GM12872 (cell line): Measurements from ENCODE around the gene IL17C.

Experiments used
- TF ChIP-seq, protein P1 (sequence below): IDR thresholded peaks from 3 replicates; pipeline ENCODE4 v1.5.1; 2011; ENCODE audit warnings: low read depth, mild to moderate bottlenecking, low read length, moderate library complexity; ENCODE audit not compliant: insufficient read depth

The IL17C gene

DNA sequence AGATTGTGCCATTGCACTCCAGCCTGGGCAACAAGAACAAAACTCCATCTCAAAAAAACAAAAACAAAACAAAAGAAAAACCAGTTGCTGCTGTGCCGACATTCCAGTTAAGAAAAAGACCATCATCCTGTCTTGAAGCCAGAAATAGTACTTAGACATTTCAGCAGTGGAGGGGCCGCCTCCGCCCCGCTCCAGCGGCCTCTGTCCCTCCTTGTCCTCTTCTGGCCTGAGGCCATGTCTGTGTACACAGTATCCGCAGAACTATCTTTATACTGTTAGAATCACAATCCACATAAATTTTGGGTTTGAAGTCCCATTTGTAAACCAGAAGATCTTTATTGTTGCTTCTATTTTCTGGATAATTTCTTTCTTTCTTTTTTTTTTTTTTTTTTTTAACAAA is 43.3 kb upstream of the IL17C start:
- TF ChIP-seq, protein P1, sequence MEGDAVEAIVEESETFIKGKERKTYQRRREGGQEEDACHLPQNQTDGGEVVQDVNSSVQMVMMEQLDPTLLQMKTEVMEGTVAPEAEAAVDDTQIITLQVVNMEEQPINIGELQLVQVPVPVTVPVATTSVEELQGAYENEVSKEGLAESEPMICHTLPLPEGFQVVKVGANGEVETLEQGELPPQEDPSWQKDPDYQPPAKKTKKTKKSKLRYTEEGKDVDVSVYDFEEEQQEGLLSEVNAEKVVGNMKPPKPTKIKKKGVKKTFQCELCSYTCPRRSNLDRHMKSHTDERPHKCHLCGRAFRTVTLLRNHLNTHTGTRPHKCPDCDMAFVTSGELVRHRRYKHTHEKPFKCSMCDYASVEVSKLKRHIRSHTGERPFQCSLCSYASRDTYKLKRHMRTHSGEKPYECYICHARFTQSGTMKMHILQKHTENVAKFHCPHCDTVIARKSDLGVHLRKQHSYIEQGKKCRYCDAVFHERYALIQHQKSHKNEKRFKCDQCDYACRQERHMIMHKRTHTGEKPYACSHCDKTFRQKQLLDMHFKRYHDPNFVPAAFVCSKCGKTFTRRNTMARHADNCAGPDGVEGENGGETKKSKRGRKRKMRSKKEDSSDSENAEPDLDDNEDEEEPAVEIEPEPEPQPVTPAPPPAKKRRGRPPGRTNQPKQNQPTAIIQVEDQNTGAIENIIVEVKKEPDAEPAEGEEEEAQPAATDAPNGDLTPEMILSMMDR = no peak

DNA sequence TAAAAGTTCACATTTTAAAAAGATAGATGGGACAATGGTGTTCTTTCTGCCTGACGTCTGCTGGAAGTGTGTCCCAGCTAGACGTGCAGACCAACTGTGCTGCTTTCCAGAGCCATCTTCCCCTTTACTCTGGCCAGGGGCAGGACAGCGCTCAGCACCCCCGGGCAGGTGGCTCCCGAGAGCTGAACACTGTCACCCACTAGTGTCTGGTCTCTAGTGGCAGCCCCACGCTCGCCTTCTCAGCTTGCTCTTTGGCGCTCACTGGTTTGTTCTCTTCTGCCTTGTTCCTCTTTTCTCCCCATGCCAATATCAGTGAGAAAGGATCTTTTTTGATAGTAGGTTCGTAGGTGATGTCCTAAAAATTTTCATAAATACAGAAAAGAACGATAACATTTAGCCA is 42.5 kb upstream of the IL17C start:
- TF ChIP-seq, protein P1 = no peak

DNA sequence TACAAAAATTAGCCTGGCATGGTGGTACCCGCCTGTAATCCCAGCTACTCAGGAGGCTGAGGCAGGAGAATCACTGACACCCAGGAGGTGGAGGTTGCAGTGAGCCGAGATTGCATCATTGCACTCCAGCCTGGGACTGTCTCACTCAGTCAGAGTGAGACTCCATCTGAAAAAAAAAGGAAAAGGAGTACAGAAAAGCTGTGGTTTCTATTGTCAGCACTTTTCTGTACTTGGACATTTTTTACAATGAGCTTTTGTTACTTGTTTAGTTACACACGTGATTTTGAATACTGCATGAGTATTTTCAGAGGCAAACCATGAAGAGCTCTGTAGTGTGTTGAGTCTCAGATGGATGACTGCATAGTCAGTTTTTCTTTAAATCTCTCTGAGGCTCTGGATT is 41.9 kb upstream of the IL17C start:
- TF ChIP-seq, protein P1 = no peak

DNA sequence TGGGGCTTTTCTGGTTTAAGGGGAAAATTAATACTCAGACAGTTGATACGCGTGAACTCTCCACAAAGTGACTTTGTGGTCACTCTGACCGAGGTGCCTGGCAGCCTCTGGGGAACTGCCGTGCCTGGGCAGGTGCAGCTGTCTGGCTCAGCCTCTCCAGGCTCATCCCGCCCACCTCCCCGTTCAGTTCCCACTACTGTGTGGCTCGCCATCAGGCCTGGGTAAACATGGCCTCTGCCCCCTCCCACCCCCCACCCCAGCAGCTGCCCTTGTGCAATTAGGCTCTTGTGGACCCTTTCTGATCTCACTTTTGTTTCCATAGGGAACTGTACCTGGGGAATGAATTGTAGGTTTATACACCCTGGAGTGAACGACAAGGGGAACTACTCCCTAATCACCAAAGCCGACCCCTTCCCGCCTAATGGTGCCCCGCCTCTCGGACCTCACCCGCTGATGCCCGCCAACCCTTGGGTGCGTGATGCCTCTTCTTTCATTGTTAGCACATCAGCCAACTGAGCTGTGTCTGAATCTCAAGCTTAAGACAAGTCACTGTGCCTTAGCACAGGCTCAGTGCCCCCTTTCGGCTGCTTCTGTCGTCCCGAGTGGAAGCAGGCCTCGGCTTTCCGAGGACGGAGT is 40.4 kb upstream of the IL17C start:
- TF ChIP-seq, protein P1 = no peak

DNA sequence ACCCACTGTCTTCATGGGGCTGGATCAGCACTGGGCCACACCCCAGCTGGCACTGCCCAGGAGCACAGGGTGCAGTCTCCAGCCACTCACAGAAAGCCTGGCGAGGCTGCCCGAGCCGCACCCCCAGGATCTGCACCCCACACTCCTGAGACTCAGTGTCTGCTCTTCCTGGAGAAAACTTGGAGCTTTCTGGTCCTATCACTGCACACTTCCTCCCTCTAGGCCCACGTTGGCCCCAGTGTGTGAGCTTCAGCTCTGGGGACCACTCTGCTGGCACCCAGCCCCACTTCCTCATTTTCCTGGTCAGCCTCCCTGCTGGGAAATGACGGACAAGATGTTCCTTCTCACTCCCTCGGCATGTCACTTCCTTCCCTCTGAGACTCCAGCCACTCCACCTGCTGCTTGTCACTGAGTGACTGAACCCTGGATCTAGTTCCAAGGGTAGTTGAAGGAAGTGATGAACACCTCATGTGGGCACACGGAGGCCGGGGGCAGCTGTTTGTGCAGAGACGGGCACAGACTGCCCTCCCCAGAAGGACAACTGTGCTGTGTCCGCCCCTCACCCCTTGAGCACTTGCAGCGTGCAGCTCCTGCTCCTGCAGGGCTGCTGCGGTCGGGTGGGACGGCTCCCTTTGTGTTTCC is 39.2 kb upstream of the IL17C start:
- TF ChIP-seq, protein P1 = no peak

DNA sequence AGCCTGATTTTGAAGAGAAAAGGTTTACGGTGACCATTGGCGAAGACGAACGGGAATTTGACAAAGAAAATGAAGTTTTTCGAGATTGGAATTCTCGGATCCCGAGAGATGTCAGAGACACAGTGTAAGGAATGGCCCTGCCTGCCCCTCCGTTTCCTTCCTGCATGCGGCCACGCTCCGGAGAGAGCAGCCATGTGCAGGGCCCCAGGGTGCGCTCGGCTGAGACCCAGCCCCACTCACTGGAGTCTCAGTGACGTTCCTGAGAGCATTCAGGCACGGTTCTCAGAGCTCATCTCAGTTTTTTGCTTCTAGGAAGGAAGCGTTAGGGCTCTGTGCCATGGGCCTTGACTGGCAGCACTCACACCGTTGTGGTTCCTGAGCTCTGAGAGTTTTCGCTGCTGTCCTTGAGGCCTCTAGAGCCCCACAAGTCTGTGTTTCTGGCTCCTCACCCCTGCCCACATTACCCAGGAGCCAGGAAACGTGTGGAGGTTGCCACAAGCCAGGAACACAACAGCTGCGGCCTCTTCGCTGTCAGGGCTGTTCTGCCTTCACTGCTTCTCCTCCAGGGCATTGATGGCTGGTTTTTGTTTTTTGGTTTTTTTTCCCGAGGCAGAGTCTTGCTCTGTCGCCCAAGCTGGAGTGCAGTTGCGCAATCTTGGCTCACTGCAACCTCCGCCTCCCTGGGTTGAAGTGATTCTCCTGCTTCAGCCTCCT is 38.4 kb upstream of the IL17C start:
- TF ChIP-seq, protein P1 = no peak

DNA sequence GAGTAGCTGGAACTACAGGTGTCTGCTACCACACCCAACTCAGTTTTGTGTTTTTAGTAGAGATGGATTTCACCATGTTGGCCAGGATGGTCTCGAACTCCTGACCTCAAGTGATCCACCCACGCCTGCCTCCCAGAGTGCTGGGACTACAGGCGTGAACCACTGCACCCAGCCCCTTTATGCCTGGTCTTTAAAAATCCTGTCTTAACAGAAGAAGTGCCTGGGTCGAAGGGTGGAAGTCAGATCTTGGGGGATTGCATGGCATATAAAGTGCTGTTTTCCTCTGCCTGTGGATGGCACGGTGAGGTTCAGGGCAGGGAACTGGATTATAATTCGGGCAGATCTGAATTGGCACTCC is 37.9 kb upstream of the IL17C start:
- TF ChIP-seq, protein P1 = no peak
